Measurements from ENCODE around the gene NOP9.

- TF ChIP-seq CTCF (IDR thresholded peaks at IDR 0.05 in 2 of 3, conservative IDR thresholded peaks at IDR 0.05 in 1 of 3; ENCODE audit: borderline replicate concordance in 1 of 3, insufficient read depth in 1 of 3, low read depth in 2 of 3, low read length in 2 of 3) (no peak), SRF (IDR thresholded peaks at IDR 0.05; ENCODE audit: low read depth) (no peak), YY1 (IDR thresholded peaks at IDR 0.05; ENCODE audit: extremely low read depth, insufficient replicate concordance, low read depth, low read length) (no peak), EZH2 (IDR thresholded peaks at IDR 0.05) (no peak), CEBPB (IDR thresholded peaks at IDR 0.05; ENCODE audit: low read depth) (no peak), SIN3A (IDR thresholded peaks at IDR 0.05; ENCODE audit: low read depth) (no peak), POLR2AphosphoS5 (IDR thresholded peaks at IDR 0.05; ENCODE audit: low read depth, low read length) (no peak)
Observed at GRCh38 chr14:24327303-24327702, 27.7 kb downstream of the NOP9 start.
